Measurements from ENCODE around the gene SH3RF1.
"Not testable (repeated sequence)": the region's sequence is repeated elsewhere in the genome, so short reads cannot be mapped to it uniquely, and the experiment has no call there.

The SH3RF1 gene

GRCh38 chr4:169222761-169223160 lies 48.0 kb downstream of the SH3RF1 start:
- DNase-seq, result no peak

- DNase-seq, result no peak
These were observed 49.1 kb downstream of the SH3RF1 start for GRCh38 chr4:169221662-169222061.

- DNase-seq, result no peak
These were observed 49.8 kb downstream of the SH3RF1 start for GRCh38 chr4:169220854-169221411.

DNA sequence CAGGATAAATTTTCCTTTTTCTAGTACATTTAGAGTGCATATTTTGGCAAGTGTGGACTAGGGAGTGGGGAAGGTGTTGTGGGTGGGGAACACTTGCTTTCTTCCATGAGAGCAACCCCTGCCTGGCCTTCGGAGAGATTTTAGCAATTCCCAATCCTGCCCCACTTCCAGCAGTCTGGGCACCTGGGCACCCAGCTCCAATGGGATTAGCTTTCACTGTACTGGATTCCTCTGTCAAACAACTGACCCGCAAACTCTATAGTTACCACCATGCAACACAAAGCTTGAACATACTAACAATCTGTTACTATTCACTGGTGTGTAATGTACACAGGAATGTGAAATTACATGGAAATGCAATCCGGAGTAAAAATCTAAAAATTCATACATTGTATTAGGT lies 50.3 kb downstream of the SH3RF1 start:
- DNase-seq, result no peak

DNA sequence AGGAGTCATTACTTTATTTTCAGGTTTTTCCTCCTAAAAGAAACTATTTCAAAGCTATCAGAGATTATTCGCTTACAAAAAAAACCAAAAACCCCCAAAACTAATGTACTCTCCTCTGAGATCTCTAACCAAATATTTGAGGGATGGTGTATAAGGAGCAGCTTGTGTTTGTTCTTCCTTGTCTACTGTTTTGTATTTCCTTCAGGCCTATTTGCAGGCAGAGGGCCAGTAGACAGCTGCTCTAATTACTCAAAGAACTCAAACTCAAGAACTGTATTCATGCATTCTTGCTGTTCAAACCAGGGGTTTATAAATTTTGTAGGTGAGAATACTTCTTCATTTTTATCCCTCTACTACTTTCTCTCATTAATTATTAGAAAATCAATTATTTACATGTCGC lies 51.3 kb downstream of the SH3RF1 start:
- DNase-seq, result no peak

GRCh38 chr4:169215656-169216055 lies 55.1 kb downstream of the SH3RF1 start:
- DNase-seq, result no peak

DNA sequence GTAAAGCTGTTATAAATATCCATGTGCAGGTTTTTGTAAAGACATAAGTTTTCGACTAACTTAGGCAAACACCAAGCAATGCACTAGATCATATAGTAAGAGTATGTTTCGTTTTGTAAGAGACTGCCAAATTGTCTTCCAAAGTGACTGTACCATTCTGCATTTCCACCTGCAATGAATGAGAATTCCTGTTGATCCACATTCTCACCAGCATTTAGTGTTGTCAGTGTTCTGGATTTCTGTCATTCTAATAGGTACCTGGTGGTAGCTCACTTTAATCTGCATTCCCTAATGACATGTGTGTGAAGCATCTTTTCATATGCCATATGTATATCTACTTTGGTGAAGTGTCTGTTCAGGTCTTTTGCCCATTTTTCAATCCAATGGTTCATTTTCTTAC lies 57.8 kb downstream of the SH3RF1 start:
- DNase-seq, result no peak

- DNase-seq, result no peak
These were observed 60.1 kb downstream of the SH3RF1 start for GRCh38 chr4:169210504-169211118.

DNA sequence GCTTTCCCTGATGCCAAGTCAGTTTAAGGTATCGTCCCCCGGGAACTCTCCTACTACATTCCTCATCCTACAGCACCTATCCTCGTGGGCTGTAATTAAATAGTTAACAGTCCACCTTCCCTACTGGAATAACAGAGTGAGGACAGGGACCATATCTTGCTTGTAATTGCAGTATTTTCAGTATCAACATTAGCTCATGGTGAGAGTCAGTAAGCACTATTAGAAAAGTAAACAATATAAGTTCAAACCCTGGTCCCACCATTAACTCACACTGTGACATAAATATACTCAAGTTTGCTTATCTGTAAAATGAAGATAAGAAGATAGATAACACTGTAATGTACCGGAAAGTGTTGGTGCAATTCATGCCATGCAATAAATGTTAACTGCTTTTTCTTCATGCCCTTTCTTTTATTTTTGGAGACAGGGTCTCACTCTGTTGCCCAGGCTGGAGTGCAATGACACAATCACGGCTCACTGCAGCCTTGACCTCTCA lies 61.3 kb downstream of the SH3RF1 start:
- no peak for DNase-seq

DNA sequence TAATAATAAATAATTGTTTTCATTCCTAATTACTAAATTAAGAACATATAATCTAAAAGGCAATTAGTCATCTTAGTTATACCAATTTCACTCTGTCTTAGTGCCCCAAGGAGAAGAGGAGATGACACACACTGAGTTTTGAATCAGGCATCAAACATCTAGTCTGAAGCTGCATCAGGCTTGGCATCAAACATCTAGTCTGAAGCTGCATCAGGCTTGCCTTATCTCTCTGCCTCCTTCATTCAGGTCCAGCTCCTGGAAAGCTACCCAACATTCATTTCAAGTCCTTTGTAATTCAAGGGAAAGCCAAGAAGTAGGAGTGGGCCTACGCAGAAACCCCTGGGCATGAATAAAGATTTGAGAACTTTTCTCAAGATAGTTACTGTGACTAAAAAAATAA lies 62.2 kb downstream of the SH3RF1 start:
- DNase-seq, result no peak

DNA sequence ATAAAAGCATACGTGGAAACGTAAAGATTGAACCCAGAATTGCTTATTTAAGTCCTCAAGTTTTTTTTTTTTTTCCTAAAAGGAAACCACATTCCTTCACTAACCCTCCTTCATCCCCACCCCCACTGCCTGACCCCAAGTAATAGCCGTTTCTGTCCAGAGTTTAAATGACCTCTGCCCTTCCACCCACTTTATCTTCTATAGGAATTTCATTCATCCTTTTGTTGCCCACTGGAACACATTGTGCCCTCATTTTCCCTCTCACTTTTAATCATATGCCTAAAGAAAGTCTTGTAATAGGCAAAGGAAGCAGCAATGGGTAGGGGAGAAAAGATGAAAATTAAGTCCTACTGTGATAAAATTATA lies 62.7 kb downstream of the SH3RF1 start:
- no peak for DNase-seq

GRCh38 chr4:169207436-169208089 lies 63.2 kb downstream of the SH3RF1 start:
- no peak for DNase-seq

DNA sequence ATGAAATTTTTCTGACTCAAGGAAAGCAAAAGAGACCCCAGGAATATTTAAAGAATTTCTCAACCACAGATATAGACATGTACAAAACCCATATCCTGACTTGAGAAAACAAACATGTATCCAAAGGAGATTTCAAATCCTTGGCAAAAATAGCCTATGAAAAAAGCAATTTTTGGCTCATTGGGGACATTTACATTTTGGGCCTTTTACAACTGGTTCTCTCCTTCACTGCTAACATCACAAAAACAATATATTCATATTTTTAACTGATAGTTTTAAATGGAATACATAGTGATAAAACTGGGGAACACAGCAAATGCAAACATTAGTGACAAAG lies 65.0 kb downstream of the SH3RF1 start:
- no peak for DNase-seq

GRCh38 chr4:169205075-169205743 lies 65.5 kb downstream of the SH3RF1 start:
- DNase-seq, result no peak

DNA sequence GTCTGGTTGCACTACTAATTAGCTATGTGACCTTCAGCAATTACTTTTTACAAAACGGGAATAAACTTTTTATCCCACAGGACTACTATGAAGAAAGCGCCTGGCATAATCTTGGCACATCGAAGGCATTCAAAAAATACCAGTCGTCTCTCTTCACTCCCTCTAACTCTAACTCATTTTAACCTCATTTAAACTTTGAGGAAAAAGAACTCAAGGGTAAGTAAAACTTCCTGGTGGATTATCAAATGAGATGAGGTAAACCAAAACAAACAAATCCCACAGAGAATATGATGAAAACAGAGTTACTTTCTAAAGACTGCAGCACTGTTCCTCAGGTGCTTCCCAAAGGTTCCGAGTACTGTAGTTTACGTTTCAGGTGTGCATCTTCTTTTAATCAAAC lies 66.9 kb downstream of the SH3RF1 start:
- no peak for DNase-seq

DNA sequence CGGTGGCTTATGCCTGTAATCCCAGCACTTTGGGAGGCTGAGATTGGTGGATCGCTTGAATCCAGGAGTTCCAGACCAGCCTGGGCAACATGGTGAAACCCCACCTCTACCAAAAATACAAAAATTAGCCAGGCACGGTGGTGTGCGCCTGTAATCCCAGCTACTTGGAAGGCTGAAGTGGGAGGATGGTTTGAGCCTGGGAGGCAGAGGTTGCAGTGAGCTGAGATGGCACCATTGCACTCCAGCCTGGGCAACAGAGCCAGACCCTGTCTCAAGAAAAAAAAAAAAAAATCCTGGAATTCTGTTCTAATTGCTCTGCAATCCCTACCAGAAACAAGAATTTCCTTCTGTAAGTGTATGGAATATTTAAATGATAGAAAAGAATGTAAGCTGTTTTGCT lies 67.5 kb downstream of the SH3RF1 start:
- DNase-seq, result not testable (repeated sequence)

DNA sequence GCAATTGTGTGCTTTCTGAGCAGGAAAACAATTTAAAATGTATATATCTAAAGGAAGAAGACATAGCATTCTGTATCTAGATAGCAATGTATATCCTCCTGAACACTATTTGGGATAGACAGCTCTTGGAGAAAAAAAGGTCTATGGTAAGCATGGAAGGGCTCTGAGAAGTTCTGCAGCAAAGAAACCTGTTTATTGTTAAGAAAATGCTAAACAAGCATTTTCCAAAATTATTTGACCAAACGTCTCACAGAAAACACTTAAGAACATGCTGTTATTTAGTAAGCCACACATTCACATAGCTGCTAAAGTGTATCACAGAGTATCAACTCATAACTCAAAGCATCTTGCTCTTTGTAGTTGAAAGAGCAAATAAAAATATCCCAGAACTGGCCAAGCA lies 67.9 kb downstream of the SH3RF1 start:
- no peak for DNase-seq

DNA sequence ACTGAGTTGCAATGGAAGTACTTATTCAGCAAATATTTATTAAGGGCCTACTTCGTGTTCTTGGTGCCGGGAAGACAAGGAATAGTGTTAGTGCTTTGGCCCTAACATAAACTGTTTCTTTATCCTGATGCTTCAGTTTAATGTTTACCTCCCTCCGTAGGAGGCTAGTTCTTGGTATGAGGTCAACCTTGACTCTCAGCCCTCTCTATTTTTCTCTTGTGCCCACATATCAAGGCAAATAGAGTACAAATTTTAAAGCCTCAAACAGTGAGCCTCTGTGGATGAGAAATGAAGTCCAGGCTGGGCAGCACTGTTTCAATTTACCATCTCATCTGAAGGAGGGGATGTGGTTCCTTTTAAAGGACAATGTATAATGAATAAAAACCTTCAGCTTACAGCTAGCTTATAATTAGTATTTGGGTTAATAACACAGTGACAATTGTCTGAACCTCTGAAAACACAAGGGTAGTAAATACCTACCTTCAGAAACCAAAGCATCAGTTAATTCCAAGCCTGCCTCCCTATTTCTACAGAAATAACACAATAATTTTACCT lies 68.5 kb downstream of the SH3RF1 start:
- DNase-seq, result no peak

GRCh38 chr4:169201222-169202144 lies 69.3 kb downstream of the SH3RF1 start:
- DNase-seq, result no peak

DNA sequence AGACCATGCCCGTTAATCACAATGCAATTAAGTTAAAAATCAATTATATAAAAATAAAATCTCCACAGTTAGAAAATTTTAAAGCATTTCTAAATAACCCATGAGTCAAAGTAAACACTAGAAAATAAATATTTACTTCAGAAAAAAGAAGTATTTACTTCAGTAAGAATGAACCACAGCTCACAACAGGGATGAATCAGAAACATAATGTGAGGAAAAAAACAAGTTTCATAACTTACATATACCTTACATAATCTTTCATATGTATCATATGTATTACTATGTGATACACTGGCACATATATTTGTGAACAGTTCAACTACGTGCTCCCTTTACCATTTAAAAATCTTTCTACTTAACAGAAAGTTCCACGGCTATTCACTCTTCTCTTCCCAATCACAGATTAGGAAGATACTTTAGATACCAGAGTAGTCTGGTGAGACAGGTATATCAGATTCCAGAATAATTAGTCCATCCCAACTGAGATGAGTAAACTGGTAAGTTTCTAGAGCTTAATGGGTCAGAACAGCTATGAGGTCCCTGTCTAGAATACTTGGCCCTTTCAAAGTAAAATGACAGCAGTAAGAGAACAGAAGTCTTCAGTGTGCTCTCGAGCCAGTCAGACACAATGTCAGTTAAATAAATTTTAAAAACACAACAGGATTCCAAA lies 70.3 kb downstream of the SH3RF1 start:
- DNase-seq, result no peak

DNA sequence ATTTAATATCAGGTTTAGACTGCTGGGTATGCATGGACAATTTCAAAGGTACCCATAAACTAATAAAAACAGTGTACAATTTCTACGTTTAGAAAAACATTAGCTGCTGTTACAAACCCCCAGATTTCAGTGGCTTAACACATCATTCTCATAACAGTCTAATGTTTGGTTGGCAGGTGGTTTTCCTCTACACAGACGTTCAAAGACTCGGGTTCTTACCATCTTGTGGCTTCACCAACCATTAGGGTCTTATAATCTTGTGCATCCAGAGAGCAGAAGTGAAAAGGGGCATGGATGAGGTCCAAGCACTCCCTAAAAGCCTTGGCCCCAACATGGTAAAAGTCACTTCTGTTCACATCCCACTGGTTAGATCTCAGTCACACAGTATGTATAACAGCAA lies 71.6 kb downstream of the SH3RF1 start:
- no peak for DNase-seq

GRCh38 chr4:169198167-169198566 lies 72.6 kb downstream of the SH3RF1 start:
- no peak for DNase-seq
